Measurements from ENCODE around the gene TKT.
A peak's percentile ranks its signal among the peaks of the same experiment; 100 is the strongest.

DNA sequence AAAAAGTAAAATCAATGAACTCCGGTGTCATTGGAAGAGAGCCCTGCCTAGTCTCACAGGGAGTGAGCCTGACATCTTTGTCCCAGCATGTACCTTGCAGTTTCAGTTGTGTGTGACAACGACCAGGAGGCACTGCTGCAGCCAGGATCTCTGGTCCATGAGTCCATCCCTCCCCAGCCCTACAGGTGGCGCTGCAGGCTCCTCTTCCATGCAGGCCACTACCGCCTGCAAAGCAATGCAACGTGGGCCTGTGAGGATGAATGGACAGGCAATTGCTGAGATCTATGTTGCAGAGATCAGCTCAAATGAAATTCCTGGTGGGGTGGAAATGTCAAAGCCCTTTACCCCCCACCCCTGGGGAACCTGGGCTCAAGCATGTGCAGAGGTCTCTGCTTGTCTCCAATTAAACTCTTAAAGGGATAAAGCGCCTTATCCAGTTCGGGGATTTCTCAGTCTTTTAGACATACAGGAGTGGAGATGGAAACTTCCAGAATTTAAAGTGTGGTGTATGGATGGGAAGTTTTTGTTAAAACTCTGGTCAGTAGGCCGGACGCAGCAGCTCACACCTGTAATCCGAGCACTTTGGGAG lies 35.8 kb downstream of the TKT start:
- TF ChIP-seq, protein P1, sequence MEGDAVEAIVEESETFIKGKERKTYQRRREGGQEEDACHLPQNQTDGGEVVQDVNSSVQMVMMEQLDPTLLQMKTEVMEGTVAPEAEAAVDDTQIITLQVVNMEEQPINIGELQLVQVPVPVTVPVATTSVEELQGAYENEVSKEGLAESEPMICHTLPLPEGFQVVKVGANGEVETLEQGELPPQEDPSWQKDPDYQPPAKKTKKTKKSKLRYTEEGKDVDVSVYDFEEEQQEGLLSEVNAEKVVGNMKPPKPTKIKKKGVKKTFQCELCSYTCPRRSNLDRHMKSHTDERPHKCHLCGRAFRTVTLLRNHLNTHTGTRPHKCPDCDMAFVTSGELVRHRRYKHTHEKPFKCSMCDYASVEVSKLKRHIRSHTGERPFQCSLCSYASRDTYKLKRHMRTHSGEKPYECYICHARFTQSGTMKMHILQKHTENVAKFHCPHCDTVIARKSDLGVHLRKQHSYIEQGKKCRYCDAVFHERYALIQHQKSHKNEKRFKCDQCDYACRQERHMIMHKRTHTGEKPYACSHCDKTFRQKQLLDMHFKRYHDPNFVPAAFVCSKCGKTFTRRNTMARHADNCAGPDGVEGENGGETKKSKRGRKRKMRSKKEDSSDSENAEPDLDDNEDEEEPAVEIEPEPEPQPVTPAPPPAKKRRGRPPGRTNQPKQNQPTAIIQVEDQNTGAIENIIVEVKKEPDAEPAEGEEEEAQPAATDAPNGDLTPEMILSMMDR (IDR thresholded peaks at IDR 0.05): peak; percentile 81 to 91 (median 87)
- no peak for TF ChIP-seq POLR2AphosphoS5 (IDR thresholded peaks at IDR 0.05)

Measured in upper lobe of left lung (tissue), 4 donors.